DLD1 (cell line): Measurements from ENCODE around the gene SLC6A2.
"Not testable (repeated sequence)": the region's sequence is repeated elsewhere in the genome, so short reads cannot be mapped to it uniquely, and the experiment has no call there.

Experiments
- in situ Hi-C: cut with HindIII; loops from 2 replicates; pipeline ENCODE4 v1.10.0; 2017; ENCODE audit warnings: low sequenced_read_pairs

The SLC6A2 gene

DNA sequence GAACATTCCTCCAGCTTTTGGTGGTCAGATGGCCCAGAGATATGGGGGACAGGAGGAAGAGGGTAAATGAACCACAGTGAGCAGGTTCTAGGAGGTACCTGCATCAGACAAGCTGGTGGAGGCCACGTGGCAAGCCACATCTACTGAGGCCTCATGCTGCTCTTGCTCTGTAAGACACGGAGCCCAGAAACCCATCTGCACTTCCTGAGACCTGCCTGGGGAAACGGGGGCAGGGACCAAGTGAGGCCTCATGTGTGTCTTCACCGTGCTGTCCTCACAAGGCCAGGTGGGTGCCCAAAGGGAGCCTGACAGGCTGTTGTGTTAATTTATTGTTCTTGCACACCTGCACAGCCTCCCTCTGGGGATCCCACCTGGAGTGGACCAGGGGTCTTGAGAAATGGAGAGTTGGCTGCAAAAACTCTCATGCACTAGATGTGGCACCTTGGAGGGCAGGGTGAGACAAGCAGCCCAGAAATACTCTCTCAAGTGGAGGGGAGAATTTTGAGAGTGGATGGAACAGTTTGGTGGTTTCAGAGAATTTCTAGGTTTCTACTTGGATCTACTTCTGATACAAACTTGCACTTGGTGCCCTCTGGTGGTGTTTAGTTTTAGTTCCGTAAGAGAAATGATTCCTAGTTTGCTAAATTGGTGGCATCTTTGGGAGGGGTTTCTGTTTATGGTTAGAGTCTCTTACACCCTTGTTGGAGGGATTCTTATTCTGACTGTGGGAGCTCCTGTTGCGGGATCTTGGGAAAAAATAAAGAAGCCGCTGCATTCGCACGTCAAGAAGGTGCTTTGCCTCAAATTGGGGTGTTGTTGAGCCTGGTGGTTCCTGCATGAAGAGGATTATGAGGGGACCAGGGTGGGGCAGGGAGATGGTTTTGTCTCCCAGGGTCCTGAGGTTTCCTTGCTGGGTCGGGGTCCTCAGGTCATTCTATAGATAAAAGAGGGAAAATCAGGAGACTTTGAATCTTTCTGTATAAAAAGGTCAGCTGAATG lies 47.5 kb downstream of the SLC6A2 start:
- in situ Hi-C loops: no loop called here

GRCh38 chr16:55706739-55707384 lies 51.1 kb downstream of the SLC6A2 start:
- in situ Hi-C loops: no loop called here

DNA sequence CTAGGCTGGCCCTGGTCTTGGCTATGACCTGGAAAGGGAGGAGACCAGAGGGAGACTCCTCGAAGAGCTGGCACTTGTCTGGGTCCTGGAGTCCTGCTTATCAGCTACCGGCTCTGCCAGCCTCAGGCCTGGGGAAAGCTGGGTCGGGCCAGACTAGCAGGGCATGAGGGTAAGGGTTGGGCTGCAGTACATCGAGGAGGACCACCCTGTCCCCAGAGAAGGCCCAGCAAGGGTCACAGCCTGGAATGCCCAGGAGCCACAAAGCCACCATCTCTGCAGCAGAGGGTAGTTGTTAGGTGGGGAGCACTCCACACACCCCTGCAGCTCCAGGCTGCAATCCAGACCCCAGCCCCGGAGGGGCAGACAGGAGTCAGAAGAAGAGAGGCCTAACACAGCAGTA lies 54.0 kb downstream of the SLC6A2 start:
- in situ Hi-C loops: no loop called here

DNA sequence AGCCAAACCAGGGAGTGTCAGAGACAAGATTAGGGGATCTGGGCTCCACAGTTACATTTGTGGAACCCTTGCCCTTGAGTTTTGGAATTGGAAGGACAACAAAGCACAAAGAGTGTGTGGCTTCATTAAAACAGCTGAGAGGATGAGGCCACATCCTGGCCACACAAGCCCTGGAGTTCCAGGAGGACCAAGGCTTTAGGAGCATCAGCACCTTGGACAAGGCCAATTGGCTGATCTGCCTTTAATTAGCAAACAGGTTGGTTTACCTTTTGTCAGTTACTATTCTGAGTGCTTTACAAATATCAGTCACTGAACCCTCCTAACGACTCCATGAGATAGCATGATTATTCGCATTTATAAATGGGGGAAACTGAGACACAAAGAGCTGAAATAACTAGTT lies 54.7 kb downstream of the SLC6A2 start:
- in situ Hi-C loops: no loop called here

GRCh38 chr16:55711959-55712876 lies 56.4 kb downstream of the SLC6A2 start:
- in situ Hi-C loops: no loop called here

DNA sequence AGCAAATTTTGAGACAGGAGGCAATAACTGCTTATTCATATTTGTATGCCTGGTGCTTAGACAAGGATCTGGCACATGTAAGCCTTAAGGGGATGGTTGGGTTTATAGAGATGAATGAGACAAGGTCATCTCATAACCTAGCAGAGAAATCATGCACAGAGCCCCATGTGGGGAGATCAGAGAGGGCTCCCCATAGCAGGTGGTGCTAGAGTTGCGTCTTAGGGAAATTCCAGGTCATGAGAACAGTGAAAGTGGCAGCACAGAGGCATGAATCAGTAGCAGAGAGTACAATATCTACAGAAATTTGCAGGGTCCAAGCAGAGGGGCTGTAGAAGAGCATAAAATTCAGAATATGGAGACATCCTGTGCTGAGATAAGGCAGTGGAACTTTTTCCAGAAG lies 57.3 kb downstream of the SLC6A2 start:
- in situ Hi-C loops: no loop called here

GRCh38 chr16:55717326-55717725 lies 61.5 kb downstream of the SLC6A2 start:
- in situ Hi-C loops: no loop called here

GRCh38 chr16:55725055-55725777 lies 69.4 kb downstream of the SLC6A2 start:
- in situ Hi-C loops: no loop called here

DNA sequence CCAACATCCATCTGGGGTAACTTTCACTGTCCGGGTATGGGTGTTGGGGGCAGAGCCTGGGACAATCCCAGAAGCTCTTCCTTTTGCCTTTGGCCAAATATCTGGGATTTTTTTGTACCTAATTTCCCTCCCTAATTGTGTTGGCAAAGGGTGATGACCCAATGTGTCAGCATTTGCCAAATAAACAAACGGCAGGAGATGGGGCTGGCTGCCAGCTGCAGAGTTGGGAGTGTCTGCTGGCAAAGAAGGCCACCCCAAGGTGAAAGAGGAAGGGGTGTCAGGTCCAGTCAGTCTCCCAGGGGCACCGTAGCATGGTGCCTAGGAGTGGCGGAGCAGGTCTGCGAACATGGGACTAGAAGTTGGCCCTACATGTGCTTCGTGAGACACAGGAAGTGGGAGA lies 73.0 kb downstream of the SLC6A2 start:
- in situ Hi-C loops: no loop called here

- in situ Hi-C loops: no loop called here
Observed at GRCh38 chr16:55730115-55730514, 74.3 kb downstream of the SLC6A2 start.

DNA sequence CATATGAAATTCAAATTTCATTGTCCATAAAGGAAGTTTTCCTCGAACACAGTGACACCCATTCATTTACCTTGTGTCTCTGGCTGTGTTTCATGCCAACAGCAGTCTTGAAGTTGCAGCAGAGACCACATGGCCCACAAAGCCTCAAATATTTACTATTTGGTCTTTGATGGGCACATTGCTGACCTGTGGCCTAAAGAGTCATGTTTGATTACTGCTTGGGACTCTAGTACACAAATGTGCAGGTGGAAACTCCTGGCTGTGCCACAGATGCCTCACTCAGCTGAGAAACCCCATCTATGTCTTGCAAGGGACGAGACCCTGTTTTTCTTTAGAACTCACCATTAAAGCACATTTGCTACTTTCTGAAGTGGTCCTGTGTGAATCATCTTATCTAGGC lies 76.7 kb downstream of the SLC6A2 start:
- in situ Hi-C loops: no loop called here

- in situ Hi-C loops: no loop called here
Observed at GRCh38 chr16:55734665-55735064, 78.9 kb downstream of the SLC6A2 start.

DNA sequence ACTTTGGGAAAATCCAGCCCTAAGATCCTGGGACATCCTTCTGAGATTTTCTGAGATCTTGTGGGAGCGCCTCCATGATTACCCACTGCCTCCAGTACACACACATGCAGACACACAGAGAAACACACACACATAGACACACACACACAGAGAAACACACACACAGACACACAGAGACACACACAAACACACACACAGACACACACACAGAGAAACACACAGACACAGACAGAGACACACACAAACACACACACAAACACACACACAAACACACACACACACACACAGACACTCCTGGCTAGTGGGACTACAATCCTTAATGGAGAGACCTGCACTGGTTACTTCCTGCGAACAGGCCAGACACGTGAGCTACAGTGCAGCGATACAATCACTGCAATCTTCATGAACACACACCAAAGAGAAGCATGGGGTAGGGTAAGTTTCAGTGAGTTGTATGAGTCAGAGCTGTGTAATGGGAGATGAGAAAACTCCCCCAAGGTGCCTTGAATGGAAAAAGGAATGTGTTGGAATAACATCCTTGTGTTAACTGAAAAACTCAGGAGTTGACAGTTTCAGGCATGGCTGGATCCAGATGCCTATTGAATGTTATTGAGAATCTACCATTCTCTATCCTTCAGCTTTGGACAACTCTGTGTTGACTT lies 79.5 kb downstream of the SLC6A2 start:
- in situ Hi-C loops: no loop called here

- in situ Hi-C loops: no loop called here
Observed at GRCh38 chr16:55736671-55737070, 80.9 kb downstream of the SLC6A2 start.

GRCh38 chr16:55737318-55737717 lies 81.5 kb downstream of the SLC6A2 start:
- in situ Hi-C loops: no loop called here

GRCh38 chr16:55737966-55738365 lies 82.2 kb downstream of the SLC6A2 start:
- in situ Hi-C loops: no loop called here

GRCh38 chr16:55746081-55746480 lies 90.3 kb downstream of the SLC6A2 start:
- in situ Hi-C loops: no loop called here

DNA sequence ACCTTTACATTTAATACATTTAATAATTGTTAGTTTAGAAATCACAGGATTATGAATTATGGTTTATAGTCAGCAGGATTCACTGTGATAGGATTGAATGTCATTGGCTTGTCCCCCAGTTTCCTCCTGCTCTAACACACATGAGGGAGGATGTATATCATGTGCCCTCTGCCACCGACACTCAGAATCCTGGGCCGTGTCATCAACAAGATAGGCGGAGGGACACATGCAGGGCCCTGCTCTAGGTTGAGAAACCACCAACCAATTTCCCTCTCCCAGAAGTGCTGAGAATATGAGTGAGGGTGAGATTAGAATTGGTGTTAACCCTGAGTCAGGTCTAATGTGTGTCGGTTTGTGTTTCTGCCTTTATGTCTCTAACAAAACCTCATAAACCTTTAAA lies 92.0 kb downstream of the SLC6A2 start:
- in situ Hi-C loops: no loop called here

DNA sequence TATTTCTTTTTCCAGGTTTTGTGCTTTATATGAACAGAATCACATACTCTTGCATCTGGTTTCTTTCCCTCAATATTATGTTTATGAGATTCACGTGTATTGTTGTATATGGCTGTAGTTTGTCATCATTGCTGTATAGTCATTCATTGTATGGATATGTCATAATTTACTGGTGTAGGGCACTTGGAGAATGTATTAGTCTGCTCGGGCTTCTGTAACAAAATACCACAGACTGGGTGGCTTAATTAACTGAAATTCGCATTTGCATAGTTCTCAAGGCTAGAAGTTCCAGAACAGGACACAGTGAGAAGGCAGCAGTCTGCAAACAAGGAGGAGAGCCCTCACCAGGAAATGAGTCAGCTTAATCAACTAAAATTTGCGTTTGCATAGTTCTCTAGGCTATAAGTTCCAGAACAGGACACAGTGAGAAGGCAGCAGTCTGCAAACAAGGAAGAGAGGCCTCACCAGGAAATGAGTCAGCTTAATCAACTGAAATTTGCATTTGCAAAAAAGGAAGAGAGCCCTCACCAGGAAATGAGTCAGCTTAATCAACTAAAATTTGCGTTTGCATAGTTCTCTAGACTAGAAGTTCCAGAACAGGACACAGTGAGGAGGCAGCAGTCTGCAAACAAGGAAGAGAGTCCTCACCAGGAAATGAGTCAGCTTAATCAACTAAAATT lies 96.8 kb downstream of the SLC6A2 start:
- in situ Hi-C loops: not testable (repeated sequence)
